ENCODE data around the gene EXOC4.

DNA sequence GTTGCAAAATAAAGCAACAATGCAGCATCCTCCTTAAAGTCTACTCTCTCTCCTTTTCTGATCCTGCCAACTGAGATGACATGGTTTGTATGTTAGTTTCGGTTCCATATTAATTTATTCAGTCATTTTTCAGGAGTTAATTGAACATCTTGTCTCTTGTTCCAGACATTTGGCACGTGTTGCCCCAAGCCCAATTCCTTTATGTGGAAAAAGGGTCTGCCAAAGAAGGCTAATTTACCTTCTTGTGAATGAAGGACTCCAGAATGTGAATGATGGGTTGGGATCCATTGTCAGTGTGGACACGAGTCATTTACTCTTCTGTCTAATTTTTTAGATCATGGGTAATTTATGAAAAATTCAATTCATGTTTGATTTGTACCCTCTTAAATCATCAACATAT is 523.4 kb downstream of the EXOC4 start:
- TF ChIP-seq, protein P1, sequence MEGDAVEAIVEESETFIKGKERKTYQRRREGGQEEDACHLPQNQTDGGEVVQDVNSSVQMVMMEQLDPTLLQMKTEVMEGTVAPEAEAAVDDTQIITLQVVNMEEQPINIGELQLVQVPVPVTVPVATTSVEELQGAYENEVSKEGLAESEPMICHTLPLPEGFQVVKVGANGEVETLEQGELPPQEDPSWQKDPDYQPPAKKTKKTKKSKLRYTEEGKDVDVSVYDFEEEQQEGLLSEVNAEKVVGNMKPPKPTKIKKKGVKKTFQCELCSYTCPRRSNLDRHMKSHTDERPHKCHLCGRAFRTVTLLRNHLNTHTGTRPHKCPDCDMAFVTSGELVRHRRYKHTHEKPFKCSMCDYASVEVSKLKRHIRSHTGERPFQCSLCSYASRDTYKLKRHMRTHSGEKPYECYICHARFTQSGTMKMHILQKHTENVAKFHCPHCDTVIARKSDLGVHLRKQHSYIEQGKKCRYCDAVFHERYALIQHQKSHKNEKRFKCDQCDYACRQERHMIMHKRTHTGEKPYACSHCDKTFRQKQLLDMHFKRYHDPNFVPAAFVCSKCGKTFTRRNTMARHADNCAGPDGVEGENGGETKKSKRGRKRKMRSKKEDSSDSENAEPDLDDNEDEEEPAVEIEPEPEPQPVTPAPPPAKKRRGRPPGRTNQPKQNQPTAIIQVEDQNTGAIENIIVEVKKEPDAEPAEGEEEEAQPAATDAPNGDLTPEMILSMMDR (IDR thresholded peaks at IDR 0.05): no peak
- TF ChIP-seq POLR2AphosphoS5 (IDR thresholded peaks at IDR 0.05): no peak
- TF ChIP-seq EP300 (IDR thresholded peaks at IDR 0.05): no peak

Measured in sigmoid colon (tissue), 4 donors.